ENCODE data around the gene ADAT1.

Gene ADAT1

GRCh38 chr16:75589306-75589705 lies 33.8 kb downstream of the ADAT1 start:
- no peak overlapping the region for H3K27ac ChIP-seq
- TF ChIP-seq ZFX (IDR thresholded peaks at IDR 0.05; ENCODE audit: borderline replicate concordance) (no peak), CTCF (IDR thresholded peaks at IDR 0.05) (no peak)

- H3K27ac ChIP-seq = no peak overlapping the region
- TF ChIP-seq ZFX (IDR thresholded peaks at IDR 0.05; ENCODE audit: borderline replicate concordance) (no peak), CTCF (IDR thresholded peaks at IDR 0.05) (no peak)
These were observed 34.4 kb downstream of the ADAT1 start for GRCh38 chr16:75588716-75589115.

GRCh38 chr16:75584108-75584507 lies 39.0 kb downstream of the ADAT1 start:
- no peak for TF ChIP-seq ZFX (IDR thresholded peaks at IDR 0.05; ENCODE audit: borderline replicate concordance)
- no peak for TF ChIP-seq CTCF (IDR thresholded peaks at IDR 0.05)
- H3K27ac ChIP-seq = no peak overlapping the region

GRCh38 chr16:75579281-75579834 lies 43.7 kb downstream of the ADAT1 start:
- TF ChIP-seq CTCF (IDR thresholded peaks at IDR 0.05) (no peak), ZFX (IDR thresholded peaks at IDR 0.05; ENCODE audit: borderline replicate concordance) (no peak)
- no peak overlapping the region for H3K27ac ChIP-seq

- TF ChIP-seq ZFX (IDR thresholded peaks at IDR 0.05; ENCODE audit: borderline replicate concordance) = no peak
- TF ChIP-seq CTCF (IDR thresholded peaks at IDR 0.05) = no peak
- no peak overlapping the region for H3K27ac ChIP-seq
These were observed 44.4 kb downstream of the ADAT1 start for GRCh38 chr16:75578725-75579124.

GRCh38 chr16:75578212-75578611 lies 44.9 kb downstream of the ADAT1 start:
- TF ChIP-seq ZFX (IDR thresholded peaks at IDR 0.05; ENCODE audit: borderline replicate concordance) (no peak), CTCF (IDR thresholded peaks at IDR 0.05) (no peak)
- no peak overlapping the region for H3K27ac ChIP-seq

GRCh38 chr16:75576384-75576811 lies 46.7 kb downstream of the ADAT1 start:
- TF ChIP-seq ZFX (IDR thresholded peaks at IDR 0.05; ENCODE audit: borderline replicate concordance) (no peak), CTCF (IDR thresholded peaks at IDR 0.05) (no peak)

More at GRCh38 chr16:75576384-75576811, 46.7 kb downstream of the ADAT1 start:
- H3K27ac ChIP-seq = no peak overlapping the region

Measured in 22Rv1 (cell line).